Measurements from ENCODE around the gene SRY.

- TF ChIP-seq CTCF (IDR thresholded peaks at IDR 0.05; ENCODE audit: low read depth, low read length), result no peak
- no peak for TF ChIP-seq EZH2phosphoT487 (IDR thresholded peaks at IDR 0.05; ENCODE audit: low read depth)
Observed at GRCh38 chrY:2786876-2787512, 488 bp downstream of the SRY start.

Data from OCI-LY3 (cell line).